ENCODE data around the gene TRMT11. TPM values are rescaled to one million over a fixed set of nuclear protein-coding genes. Genes with fewer than 3 reads are reported as not detected.

TRMT11 gene
- total and polyA plus RNA-seq, 9 of the 15 experiments (the other 6 are each of a cell fraction or from before 2014, with no cell fraction given), result 38.8 to 88.0 (median 59.8) TPM

- in situ Hi-C loops (cut with MboI), result no loop called here
- TF ChIP-seq CBFA2T2 (conservative IDR thresholded peaks at IDR 0.05), result no peak
- TF ChIP-seq ZNF121 (CRISPR knock-in tag; conservative IDR thresholded peaks at IDR 0.05), result no peak
- no peak for TF ChIP-seq TBL1XR1 (IDR thresholded peaks at IDR 0.05; ENCODE audit: low read length in 2 of 2)
- TF ChIP-seq CHD1 (IDR thresholded peaks at IDR 0.05; ENCODE audit: low read length), result no peak
- TF ChIP-seq E2F3 (CRISPR knock-in tag; IDR thresholded peaks at IDR 0.05), result no peak
- no peak for TF ChIP-seq RUNX1 (IDR thresholded peaks at IDR 0.05; ENCODE audit: low read depth)
- no peak for TF ChIP-seq NONO (IDR thresholded peaks at IDR 0.05; ENCODE audit: low read depth in 2 of 2, low read length in 1 of 2)
- TF ChIP-seq MAFK (IDR thresholded peaks at IDR 0.05; ENCODE audit: low read length), result peak; percentile 19; the same call in 1 of the 2 replicates
- TF ChIP-seq, protein P1, sequence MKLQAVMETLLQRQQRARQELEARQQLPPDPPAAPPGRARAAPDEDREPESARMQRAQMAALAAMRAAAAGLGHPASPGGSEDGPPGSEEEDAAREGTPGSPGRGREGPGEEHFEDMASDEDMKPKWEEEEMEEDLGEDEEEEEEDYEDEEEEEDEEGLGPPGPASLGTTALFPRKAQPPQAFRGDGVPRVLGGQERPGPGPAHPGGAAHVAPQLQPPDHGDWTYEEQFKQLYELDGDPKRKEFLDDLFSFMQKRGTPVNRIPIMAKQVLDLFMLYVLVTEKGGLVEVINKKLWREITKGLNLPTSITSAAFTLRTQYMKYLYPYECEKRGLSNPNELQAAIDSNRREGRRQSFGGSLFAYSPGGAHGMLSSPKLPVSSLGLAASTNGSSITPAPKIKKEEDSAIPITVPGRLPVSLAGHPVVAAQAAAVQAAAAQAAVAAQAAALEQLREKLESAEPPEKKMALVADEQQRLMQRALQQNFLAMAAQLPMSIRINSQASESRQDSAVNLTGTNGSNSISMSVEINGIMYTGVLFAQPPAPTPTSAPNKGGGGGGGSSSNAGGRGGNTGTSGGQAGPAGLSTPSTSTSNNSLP (IDR thresholded peaks at IDR 0.05; ENCODE audit: borderline replicate concordance, low read depth, low read length), result no peak
- TF ChIP-seq HDAC8 (tag; IDR thresholded peaks at IDR 0.05), result no peak
- no peak for TF ChIP-seq NCOA1 (IDR thresholded peaks at IDR 0.05; ENCODE audit: low read depth)
- no peak for TF ChIP-seq CREM (IDR thresholded peaks at IDR 0.05; ENCODE audit: low read depth)
- TF ChIP-seq ZNF589 (CRISPR knock-in tag; IDR thresholded peaks at IDR 0.05; ENCODE audit: low read depth), result no peak
- no peak for TF ChIP-seq PCBP1 (IDR thresholded peaks at IDR 0.05; ENCODE audit: low read depth, low read length, poor library complexity, severe bottlenecking)
- no peak for TF ChIP-seq ZNF785 (CRISPR knock-in tag; IDR thresholded peaks at IDR 0.05)
- TF ChIP-seq POU5F1 (IDR thresholded peaks at IDR 0.05; ENCODE audit: borderline replicate concordance, low read depth, low read length, partially characterized antibody), result no peak
- no peak for TF ChIP-seq PHB2 (IDR thresholded peaks at IDR 0.05; ENCODE audit: low read depth)
- TF ChIP-seq MAFF (IDR thresholded peaks at IDR 0.05; ENCODE audit: low read length), result peak; percentile 21; the same call in 1 of the 2 replicates
- no peak for TF ChIP-seq SMARCA5 (IDR thresholded peaks at IDR 0.05)
- TF ChIP-seq AFF4 (CRISPR knock-in tag; IDR thresholded peaks at IDR 0.05), result no peak
Measured at GRCh38 chr6:126007800-126008199, 21.5 kb downstream of the TRMT11 start.

More at GRCh38 chr6:126007800-126008199, 21.5 kb downstream of the TRMT11 start:
- Histone ChIP-seq H3K4me1 (replicated peaks in 1 of 2; ENCODE audit: control insufficient read depth in 2 of 2, insufficient read depth in 2 of 2, low read length in 2 of 2) (no peaks in the 10 kb centered on the region), H3K36me3 (ENCODE audit: control insufficient read depth, insufficient read depth, low read length) (peaks cover 88% of the 10 kb centered on the region), H3K27me3 (ENCODE audit: control insufficient read depth in 2 of 2, insufficient read depth in 2 of 2, low read length in 2 of 2) (no peaks in the 10 kb centered on the region), H3K9ac (ENCODE audit: insufficient read depth in 1 of 2, low read depth in 2 of 2, low read length in 2 of 2) (no peak overlapping the region), H3K79me2 (ENCODE audit: control insufficient read depth, insufficient read depth, low read length) (peaks cover 8% of the 10 kb centered on the region; the same call in 2 of the 3 replicates), H3K27ac (ENCODE audit: extremely low read depth, low read depth, low read length) (no peak overlapping the region), H3K9me1 (ENCODE audit: control insufficient read depth, insufficient read depth, low read length) (no peaks in the 10 kb centered on the region), H3K4me2 (ENCODE audit: insufficient read depth, low read length) (no peak overlapping the region), H3K4me3 (no peak overlapping the region), H2AFZ (ENCODE audit: low read depth, low read length) (no peak overlapping the region), H3K9me3 (replicated peaks; ENCODE audit: control insufficient read depth, insufficient read depth, low read depth, low read length) (no peaks in the 10 kb centered on the region), H4K20me1 (replicated peaks; ENCODE audit: control insufficient read depth, insufficient read depth, low read length) (no peaks in the 10 kb centered on the region)
- DNase-seq (ENCODE audit: extremely low read depth in 1 of 4, low spot score in 3 of 4) (no peak), FAIRE-seq (no peak), ATAC-seq (no peak)
- CTCF ChIA-PET (ENCODE audit: low intra/inter-chr PET ratio), result no interaction called here
- BruUV-seq (replicated peaks), result no TSS peak
- POLR2A ChIA-PET, result interaction anchor here (0.7 to 1.1 kb wide), 2 partner anchors 19 to 22 kb away, joined by 4 to 5 read pairs; partner anchors contain the start of gene TRMT11
- intact Hi-C loops (cut with micrococcal nuclease), result no loop called here

Measured in K562 (cell line).